Ishikawa (cell line): Measurements from ENCODE around the gene DCUN1D2.

Source experiments
- CREB1 ChIP-seq: IDR thresholded peaks from 2 replicates; pipeline ENCODE4 v1.6.1; 2012; ENCODE audit warnings: low read depth
- EGR1 ChIP-seq: IDR thresholded peaks from 2 replicates; pipeline ENCODE4 v1.6.1; 2012
- EP300 ChIP-seq: IDR thresholded peaks from 2 replicates; pipeline ENCODE4 v1.6.1; 2012; ENCODE audit warnings: borderline replicate concordance
- MAX ChIP-seq: IDR thresholded peaks from 2 replicates; pipeline ENCODE4 v1.6.1; 2012
- RAD21 ChIP-seq: IDR thresholded peaks from 2 replicates; pipeline ENCODE4 v1.6.1; 2012; ENCODE audit warnings: low read depth
- REST ChIP-seq: IDR thresholded peaks from 2 replicates; pipeline ENCODE4 v1.6.1; 2012; ENCODE audit warnings: low read depth, mild to moderate bottlenecking
- TAF1 ChIP-seq: IDR thresholded peaks from 2 replicates; pipeline ENCODE4 v1.6.1; 2012; ENCODE audit warnings: low read depth, mild to moderate bottlenecking
- TCF12 ChIP-seq: IDR thresholded peaks from 2 replicates; pipeline ENCODE4 v1.6.1; 2012; ENCODE audit warnings: low read depth
- TEAD4 ChIP-seq: IDR thresholded peaks from 2 replicates; pipeline ENCODE4 v1.6.1; 2012
- USF1 ChIP-seq: IDR thresholded peaks from 2 replicates; pipeline ENCODE4 v1.6.1; 2012
- YY1 ChIP-seq: IDR thresholded peaks from 2 replicates; pipeline ENCODE4 v1.6.1; 2012; ENCODE audit warnings: low read depth
- ZBTB7A ChIP-seq: IDR thresholded peaks from 2 replicates; pipeline ENCODE4 v1.6.1; 2012; ENCODE audit warnings: low read depth

GRCh38 chr13:113532156-113532806 is 41.8 kb upstream of the DCUN1D2 start:
- no peak for TF ChIP-seq EP300
- TF ChIP-seq TAF1: no peak
- no peak for TF ChIP-seq REST
- TF ChIP-seq EGR1: no peak
- no peak for TF ChIP-seq USF1
- no peak for TF ChIP-seq MAX
- TF ChIP-seq YY1: no peak
- peak; percentile 93 for TF ChIP-seq TEAD4
- TF ChIP-seq RAD21: no peak
- no peak for TF ChIP-seq CREB1
- TF ChIP-seq TCF12: no peak
- peak; percentile 58; the same call in 1 of the 2 replicates for TF ChIP-seq ZBTB7A
